HG02588 (cell line): Measurements from ENCODE around the gene ESPL1.

ENCODE experiments used
- ATAC-seq: cut with Tn5 transposase; IDR thresholded peaks from one replicate; pipeline ENCODE4 v1.9.1; 2021; ENCODE audit warnings: mild to moderate bottlenecking, moderate library complexity; ENCODE audit not compliant: unreplicated experiment

ESPL1 gene

DNA sequence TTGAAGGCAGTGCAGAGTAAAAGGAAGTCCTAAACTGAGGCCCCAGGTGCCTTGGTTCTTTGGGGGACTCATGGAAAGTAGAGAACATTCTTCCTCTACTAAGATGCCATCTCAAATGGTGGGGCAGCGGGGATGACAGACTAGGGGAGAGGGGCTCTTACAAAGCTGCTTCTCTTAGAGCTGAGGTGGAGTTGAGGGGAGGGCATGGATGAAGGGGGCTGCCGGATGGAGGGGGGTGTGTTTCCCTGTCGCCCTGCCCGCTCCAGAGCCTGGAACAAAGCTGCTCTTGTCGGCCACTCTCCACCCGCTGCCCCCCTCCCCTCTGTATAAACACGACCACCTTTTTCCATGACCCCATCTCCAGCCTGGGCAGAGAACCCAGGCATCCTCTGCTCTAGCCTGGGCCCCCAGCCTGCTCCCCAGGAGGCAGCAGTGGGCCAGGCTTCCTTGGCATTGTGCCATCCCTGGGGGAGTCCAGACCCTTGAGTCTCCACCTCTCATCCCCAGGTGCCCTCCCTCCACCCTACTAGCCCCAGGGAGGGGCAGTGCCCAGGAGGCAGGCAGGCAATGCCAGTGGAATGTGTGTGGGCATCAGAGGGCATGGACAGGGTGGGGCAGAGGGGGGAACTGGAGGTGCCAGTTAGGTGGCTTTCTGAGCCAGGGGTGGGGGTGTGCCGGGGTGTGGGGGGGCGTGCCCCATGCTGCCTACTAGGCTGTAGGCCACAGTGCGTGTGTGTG is 37.8 kb upstream of the ESPL1 start:
- no peak for ATAC-seq

GRCh38 chr12:53231671-53231920 is 36.5 kb upstream of the ESPL1 start:
- no peak for ATAC-seq

DNA sequence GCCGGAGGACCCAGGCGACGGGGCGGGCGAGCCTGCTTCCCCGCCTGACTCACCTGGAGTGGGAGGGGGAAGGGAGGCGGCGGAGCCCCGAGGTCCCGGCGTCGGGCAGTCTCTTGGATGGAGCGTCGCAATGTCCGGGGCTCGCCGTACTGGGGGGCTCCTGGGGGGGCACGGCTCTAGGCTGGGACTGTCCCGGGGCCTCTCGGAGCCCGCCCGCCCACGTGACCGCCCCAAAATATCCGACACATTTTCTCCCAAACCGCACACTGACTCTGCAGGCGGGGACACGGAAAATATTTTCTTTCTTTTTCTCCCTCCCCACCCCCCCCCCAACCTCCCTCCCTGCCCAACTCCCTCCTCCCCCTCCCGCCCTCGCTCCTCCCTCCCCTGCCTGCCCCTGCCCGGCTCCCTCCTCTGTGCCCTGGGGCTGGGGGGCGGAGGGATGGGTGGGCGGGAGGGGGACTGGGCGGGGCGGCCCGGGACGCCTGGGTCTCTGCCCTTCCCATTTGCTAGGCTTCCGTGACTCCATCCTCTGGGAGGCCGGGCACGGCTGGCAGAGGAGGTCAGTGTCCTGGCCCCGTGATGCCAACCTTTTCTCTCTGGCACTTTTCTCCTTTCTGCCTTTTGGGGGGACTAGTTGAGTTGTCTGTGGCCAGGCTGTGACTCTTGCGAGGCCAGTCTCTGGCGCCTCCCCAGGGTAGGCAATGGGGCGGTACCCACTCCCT is 36.0 kb upstream of the ESPL1 start, which contains the start of gene RARG:
TSS of gene RARG (minus strand) at position 289 of the 725 bp plus-strand sequence. CDS start 4,664 bp downstream, outside the sequence.
- ATAC-seq: peak; percentile 44

DNA sequence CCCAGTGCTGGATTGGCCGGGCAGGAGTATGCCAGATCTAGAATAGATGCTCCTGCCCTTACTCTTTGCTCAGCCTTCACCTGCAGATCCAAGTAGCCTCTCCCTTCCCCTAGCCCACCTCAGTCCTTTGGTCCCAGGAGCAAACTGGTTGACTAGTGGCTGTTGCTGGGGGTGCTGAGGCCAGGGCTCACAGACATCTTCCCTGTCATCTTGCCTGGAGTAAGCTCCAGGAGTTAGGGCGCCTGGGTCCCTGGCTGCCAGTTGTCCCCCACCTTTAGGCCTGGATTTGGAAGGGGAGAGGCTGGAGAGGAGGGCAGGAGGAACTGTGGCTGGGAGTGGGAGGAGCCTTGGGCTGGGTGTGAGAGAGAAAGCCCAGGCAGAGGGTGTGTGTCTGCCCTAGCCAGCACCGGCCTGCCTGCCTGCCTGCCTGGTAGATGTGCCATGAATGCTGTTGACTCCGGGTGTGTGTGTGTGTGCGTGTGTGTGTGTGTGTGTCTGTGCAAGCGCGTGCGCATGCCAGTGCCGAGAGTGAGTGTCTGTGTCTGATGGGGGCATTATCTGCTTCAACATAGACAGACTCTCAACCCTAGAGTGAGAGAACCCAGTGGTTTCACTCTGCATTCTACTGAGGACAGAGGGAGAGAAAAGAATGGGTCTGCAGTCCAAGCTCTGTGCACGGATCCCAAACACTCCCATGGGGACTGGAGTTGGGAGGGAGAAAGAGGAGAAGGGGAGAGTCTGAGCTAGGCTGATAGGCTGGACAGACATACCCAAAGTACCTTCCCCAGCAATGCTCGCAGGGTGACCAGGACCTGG is 35.2 kb upstream of the ESPL1 start:
- ATAC-seq: peak; percentile 31

GRCh38 chr12:53233671-53234121 is 34.4 kb upstream of the ESPL1 start:
- no peak for ATAC-seq

- no peak for ATAC-seq
Measured at GRCh38 chr12:53234271-53234914, 33.7 kb upstream of the ESPL1 start.

- no peak for ATAC-seq
Measured at GRCh38 chr12:53235164-53235563, 32.9 kb upstream of the ESPL1 start.

DNA sequence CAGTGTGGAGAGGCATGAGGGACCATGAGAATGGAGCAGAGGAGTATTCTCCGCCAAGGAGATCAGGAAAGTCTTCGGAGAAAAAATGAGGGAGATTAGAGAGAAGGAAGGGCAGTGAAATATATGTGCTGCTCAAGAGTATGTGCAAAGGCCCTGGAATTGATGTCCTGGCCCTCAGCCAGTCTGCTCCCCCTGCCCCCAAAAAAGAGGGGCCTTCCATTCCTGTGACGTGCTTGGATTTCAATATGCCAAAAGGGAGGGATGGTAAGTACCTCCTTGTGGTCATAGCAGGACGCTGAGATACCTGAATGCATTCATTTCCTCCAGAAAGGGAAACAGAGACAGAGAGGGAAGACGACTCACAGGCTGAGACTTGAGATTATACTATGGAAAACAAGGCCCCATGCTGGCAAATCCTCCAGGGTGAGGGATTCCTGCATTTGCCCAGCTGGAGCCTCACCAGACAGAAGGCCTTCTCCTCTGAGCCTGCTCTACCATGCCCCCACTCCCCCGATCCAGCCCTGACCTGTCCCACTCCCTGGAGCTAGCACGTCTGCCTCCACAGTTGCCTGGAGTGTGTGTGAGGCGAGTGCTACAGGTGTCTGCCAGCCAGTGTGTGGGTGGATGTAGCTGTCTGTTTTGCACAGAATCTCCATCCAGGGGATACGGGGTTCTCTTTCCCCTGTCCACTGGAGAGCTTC is 32.2 kb upstream of the ESPL1 start:
- ATAC-seq: no peak

- ATAC-seq: no peak
Measured at GRCh38 chr12:53236443-53237111, 31.5 kb upstream of the ESPL1 start.

DNA sequence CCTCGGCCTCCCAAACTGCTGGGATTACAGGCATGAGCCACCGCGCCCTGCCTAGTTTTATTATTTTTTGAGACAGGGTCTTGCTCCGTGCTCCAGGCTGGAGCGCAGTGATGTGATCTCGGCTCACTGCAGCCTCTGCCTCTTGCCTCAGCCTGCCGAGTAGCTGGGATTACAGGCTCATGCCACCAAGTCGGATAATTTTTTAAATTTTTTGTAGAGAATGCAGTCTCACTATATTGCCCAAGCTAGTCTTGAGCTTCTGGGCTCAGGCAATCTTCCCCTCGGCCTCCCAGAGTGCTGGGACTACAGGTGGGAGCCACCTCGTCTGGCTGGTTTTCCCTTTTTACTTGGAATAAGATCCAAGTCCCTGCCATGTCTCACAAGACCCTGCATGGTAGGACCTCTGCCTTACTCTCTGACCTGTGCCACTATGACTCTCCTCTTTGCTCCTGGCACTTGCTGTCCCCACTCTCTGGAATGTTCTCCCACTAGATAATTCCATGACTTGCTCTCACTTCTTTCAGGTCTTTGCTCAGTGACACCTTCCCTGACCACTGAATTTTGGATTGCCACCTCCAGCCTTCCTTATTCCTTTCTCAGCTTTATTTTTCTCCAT is 28.3 kb upstream of the ESPL1 start:
- ATAC-seq: no peak

- ATAC-seq: no peak
Measured at GRCh38 chr12:53241623-53242412, 26.3 kb upstream of the ESPL1 start.

DNA sequence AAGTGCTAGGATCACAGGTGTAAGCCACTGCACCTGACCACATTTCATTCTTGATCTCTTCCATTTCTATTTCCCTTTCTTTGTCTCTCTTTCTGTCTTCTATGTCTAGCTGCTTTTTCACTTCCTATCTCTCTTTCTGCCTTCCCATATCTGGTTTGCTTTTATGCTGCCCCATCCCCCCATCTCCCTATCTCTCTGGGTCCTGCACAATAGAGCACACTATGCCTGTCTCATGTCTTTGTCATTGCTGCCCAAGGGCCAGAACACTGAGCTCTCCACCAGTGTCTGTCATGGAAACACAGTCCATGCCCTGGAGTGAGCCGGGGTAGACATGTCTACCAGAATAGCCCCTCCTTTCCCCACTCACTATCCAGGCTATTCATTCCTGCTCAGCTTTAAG is 23.8 kb upstream of the ESPL1 start:
- no peak for ATAC-seq

DNA sequence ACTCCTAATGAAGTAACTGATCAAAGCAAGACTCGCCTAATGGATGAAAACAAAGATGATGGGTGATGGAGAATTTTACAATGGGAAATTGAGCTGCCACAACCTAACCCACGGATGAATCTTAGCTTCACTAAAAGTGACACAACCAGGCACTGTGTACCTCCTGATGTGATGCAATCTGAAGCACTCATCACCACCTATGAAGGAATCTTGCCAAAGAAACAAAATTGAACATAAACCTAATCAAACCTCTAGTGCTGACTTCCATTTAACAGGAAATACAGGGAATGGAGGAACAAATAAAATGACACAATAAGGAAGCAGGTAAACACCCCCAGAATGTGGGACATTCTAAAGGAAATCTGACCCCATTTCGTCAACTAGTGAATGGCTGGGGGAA is 22.8 kb upstream of the ESPL1 start:
- ATAC-seq: no peak

GRCh38 chr12:53251477-53252348 is 16.4 kb upstream of the ESPL1 start:
- ATAC-seq: peak; percentile 71

DNA sequence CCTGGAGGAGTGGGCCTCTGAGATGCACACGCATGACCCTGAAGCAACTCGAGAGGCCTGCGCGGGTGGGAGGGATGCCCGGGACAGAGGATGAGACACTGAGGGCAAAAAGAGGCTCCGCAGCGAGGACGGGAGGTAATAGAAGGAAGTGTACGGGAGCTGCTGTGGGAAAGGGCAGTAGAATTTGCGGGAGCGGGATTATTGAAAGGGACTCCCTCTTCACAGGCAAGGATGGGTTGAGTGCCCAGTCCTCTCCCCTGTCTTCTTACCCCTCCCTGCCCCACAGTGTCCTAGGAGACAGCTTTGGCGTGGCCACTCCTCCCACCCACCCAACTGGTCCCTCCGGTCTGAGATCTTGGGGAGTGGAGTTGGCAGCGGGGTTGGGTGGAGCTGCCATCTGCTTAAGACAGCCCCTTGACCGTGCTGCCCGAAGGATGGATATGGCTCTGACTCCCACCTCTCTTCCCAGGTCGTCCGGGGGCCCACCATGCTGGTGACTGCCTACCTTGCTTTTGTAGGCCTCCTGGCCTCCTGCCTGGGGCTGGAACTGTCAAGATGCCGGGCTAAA is 15.7 kb upstream of the ESPL1 start:
- peak; percentile 6 for ATAC-seq

- no peak for ATAC-seq
Measured at GRCh38 chr12:53253298-53253697, 14.8 kb upstream of the ESPL1 start.

DNA sequence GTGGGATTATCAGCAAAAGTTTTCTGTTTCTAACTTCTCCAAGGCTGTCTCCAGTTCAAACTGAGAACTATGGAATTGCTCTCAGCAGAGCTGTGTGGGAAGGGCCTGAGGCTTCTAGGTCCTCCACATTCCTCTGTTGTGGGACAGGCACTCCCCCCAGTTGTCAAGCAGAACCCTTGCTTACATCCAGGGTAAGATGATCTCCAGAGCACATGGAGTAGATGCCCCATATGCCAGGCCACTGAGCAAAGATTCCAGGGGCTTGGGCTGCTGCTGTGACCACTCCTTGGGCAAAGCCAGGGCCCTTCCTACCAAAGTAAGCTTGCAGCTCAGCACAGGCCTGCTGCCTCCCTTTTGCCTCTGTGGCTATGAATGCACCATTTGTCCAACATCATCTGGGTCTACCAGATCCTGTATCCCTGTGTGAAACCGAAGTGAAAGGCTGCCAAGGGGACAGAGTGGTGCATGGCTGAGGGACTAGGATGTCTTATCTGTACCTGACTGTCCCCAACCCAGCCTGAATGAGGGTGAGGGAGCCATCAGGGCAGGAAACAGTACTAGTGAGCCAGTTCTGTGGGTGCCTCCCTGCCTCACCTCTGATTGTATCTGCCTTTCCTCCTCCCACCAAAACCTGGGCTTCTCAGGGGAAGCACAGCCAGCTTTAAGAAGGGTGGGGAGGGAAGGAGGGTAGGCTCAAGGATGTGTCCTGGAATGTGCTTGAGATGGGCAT is 13.1 kb upstream of the ESPL1 start:
- no peak for ATAC-seq
